ENCODE measurements around the gene NEIL1.
"Not testable (repeated sequence)": the region's sequence is repeated elsewhere in the genome, so short reads cannot be mapped to it uniquely, and the experiment has no call there.

NEIL1 gene

GRCh38 chr15:75309711-75310110 lies 37.1 kb upstream of the NEIL1 start:
- H3K4me3 ChIP-seq (ENCODE audit: low read depth, low read length) = no peak overlapping the region
- no peak for TF ChIP-seq CTCF (IDR thresholded peaks at IDR 0.05; ENCODE audit: borderline replicate concordance, insufficient read depth, low read depth, low read length)

- H3K4me3 ChIP-seq (ENCODE audit: low read depth, low read length) = not testable (repeated sequence)
Measured at GRCh38 chr15:75312548-75312947, 34.3 kb upstream of the NEIL1 start.

- TF ChIP-seq CTCF (IDR thresholded peaks at IDR 0.05; ENCODE audit: borderline replicate concordance, insufficient read depth, low read depth, low read length) = no peak
Measured at GRCh38 chr15:75313116-75313845, 33.6 kb upstream of the NEIL1 start.

GRCh38 chr15:75314552-75315290 lies 32.1 kb upstream of the NEIL1 start:
- no peak for TF ChIP-seq CTCF (IDR thresholded peaks at IDR 0.05; ENCODE audit: borderline replicate concordance, insufficient read depth, low read depth, low read length)
- no peak overlapping the region for H3K4me3 ChIP-seq (ENCODE audit: low read depth, low read length)

More at GRCh38 chr15:75313116-75313845, 33.6 kb upstream of the NEIL1 start:
- no peak overlapping the region for H3K4me3 ChIP-seq (ENCODE audit: low read depth, low read length)

GRCh38 chr15:75319231-75319897 lies 27.5 kb upstream of the NEIL1 start:
- H3K4me3 ChIP-seq (ENCODE audit: low read depth, low read length) = not testable (repeated sequence)

- no peak for TF ChIP-seq CTCF (IDR thresholded peaks at IDR 0.05; ENCODE audit: borderline replicate concordance, insufficient read depth, low read depth, low read length)
- H3K4me3 ChIP-seq (ENCODE audit: low read depth, low read length) = no peak overlapping the region
Measured at GRCh38 chr15:75321711-75322110, 25.1 kb upstream of the NEIL1 start.

GRCh38 chr15:75325922-75326321 lies 20.9 kb upstream of the NEIL1 start:
- TF ChIP-seq CTCF (IDR thresholded peaks at IDR 0.05; ENCODE audit: borderline replicate concordance, insufficient read depth, low read depth, low read length) = no peak
- no peak overlapping the region for H3K4me3 ChIP-seq (ENCODE audit: low read depth, low read length)

- no peak for TF ChIP-seq CTCF (IDR thresholded peaks at IDR 0.05; ENCODE audit: borderline replicate concordance, insufficient read depth, low read depth, low read length)
- H3K4me3 ChIP-seq (ENCODE audit: low read depth, low read length) = no peak overlapping the region
Measured at GRCh38 chr15:75327005-75327404, 19.8 kb upstream of the NEIL1 start.
